ENCODE measurements around the gene THRB. TPM values are rescaled to one million over a fixed set of nuclear protein-coding genes. Genes with fewer than 3 reads are reported as not detected.

Gene THRB
- total RNA-seq, 1 donor, result 0.94 TPM

- H3K4me1 ChIP-seq (ENCODE audit: insufficient read depth, low read length), result no peaks in the 10 kb centered on the region
- no peak overlapping the region for H3K4me3 ChIP-seq (ENCODE audit: low read length)
- no peaks in the 10 kb centered on the region for H3K9me3 ChIP-seq (ENCODE audit: low read depth, low read length)
- no peaks in the 10 kb centered on the region for H3K27me3 ChIP-seq (ENCODE audit: insufficient read depth, low read length)
Measured at GRCh38 chr3:24192469-24193056, 302.1 kb downstream of the THRB start.

GRCh38 chr3:24191801-24192403 is 302.7 kb downstream of the THRB start:
- no peaks in the 10 kb centered on the region for H3K27me3 ChIP-seq (ENCODE audit: insufficient read depth, low read length)
- H3K4me1 ChIP-seq (ENCODE audit: insufficient read depth, low read length), result no peaks in the 10 kb centered on the region
- no peaks in the 10 kb centered on the region for H3K9me3 ChIP-seq (ENCODE audit: low read depth, low read length)
- no peak overlapping the region for H3K4me3 ChIP-seq (ENCODE audit: low read length)

GRCh38 chr3:24190256-24190655 is 304.4 kb downstream of the THRB start:
- Histone ChIP-seq H3K9me3 (ENCODE audit: low read depth, low read length) (no peaks in the 10 kb centered on the region), H3K4me3 (ENCODE audit: low read length) (no peak overlapping the region), H3K27me3 (ENCODE audit: insufficient read depth, low read length) (no peaks in the 10 kb centered on the region), H3K4me1 (ENCODE audit: insufficient read depth, low read length) (no peaks in the 10 kb centered on the region)

- Histone ChIP-seq H3K4me3 (ENCODE audit: low read length) (no peak overlapping the region), H3K9me3 (ENCODE audit: low read depth, low read length) (no peaks in the 10 kb centered on the region), H3K27me3 (ENCODE audit: insufficient read depth, low read length) (no peaks in the 10 kb centered on the region), H3K4me1 (ENCODE audit: insufficient read depth, low read length) (no peaks in the 10 kb centered on the region)
Measured at GRCh38 chr3:24185738-24186384, 308.8 kb downstream of the THRB start.

GRCh38 chr3:24184528-24185176 is 310.0 kb downstream of the THRB start:
- Histone ChIP-seq H3K9me3 (ENCODE audit: low read depth, low read length) (no peaks in the 10 kb centered on the region), H3K4me3 (ENCODE audit: low read length) (no peak overlapping the region), H3K4me1 (ENCODE audit: insufficient read depth, low read length) (no peaks in the 10 kb centered on the region), H3K27me3 (ENCODE audit: insufficient read depth, low read length) (no peaks in the 10 kb centered on the region)

GRCh38 chr3:24182756-24183155 is 311.9 kb downstream of the THRB start:
- Histone ChIP-seq H3K4me3 (ENCODE audit: low read length) (no peak overlapping the region), H3K9me3 (ENCODE audit: low read depth, low read length) (no peaks in the 10 kb centered on the region), H3K4me1 (ENCODE audit: insufficient read depth, low read length) (no peaks in the 10 kb centered on the region), H3K27me3 (ENCODE audit: insufficient read depth, low read length) (no peaks in the 10 kb centered on the region)

- Histone ChIP-seq H3K4me1 (ENCODE audit: insufficient read depth, low read length) (no peaks in the 10 kb centered on the region), H3K4me3 (ENCODE audit: low read length) (no peak overlapping the region), H3K9me3 (ENCODE audit: low read depth, low read length) (no peaks in the 10 kb centered on the region), H3K27me3 (ENCODE audit: insufficient read depth, low read length) (no peaks in the 10 kb centered on the region)
Measured at GRCh38 chr3:24181256-24181655, 313.4 kb downstream of the THRB start.

- H3K4me1 ChIP-seq (ENCODE audit: insufficient read depth, low read length), result no peaks in the 10 kb centered on the region
- no peaks in the 10 kb centered on the region for H3K27me3 ChIP-seq (ENCODE audit: insufficient read depth, low read length)
- no peaks in the 10 kb centered on the region for H3K9me3 ChIP-seq (ENCODE audit: low read depth, low read length)
Measured at GRCh38 chr3:24180616-24181015, 314.0 kb downstream of the THRB start.

GRCh38 chr3:24177201-24177600 is 317.4 kb downstream of the THRB start:
- Histone ChIP-seq H3K9me3 (ENCODE audit: low read depth, low read length) (no peaks in the 10 kb centered on the region), H3K4me1 (ENCODE audit: insufficient read depth, low read length) (no peaks in the 10 kb centered on the region), H3K4me3 (ENCODE audit: low read length) (no peak overlapping the region), H3K27me3 (ENCODE audit: insufficient read depth, low read length) (no peaks in the 10 kb centered on the region)

More at GRCh38 chr3:24180616-24181015, 314.0 kb downstream of the THRB start:
- no peak overlapping the region for H3K4me3 ChIP-seq (ENCODE audit: low read length)

- Histone ChIP-seq H3K4me3 (ENCODE audit: low read length) (no peak overlapping the region), H3K27me3 (ENCODE audit: insufficient read depth, low read length) (no peaks in the 10 kb centered on the region), H3K9me3 (ENCODE audit: low read depth, low read length) (no peaks in the 10 kb centered on the region), H3K4me1 (ENCODE audit: insufficient read depth, low read length) (no peaks in the 10 kb centered on the region)
Measured at GRCh38 chr3:24174614-24175013, 320.0 kb downstream of the THRB start.

- Histone ChIP-seq H3K27me3 (ENCODE audit: insufficient read depth, low read length) (no peaks in the 10 kb centered on the region), H3K9me3 (ENCODE audit: low read depth, low read length) (no peaks in the 10 kb centered on the region), H3K4me3 (ENCODE audit: low read length) (no peak overlapping the region), H3K4me1 (ENCODE audit: insufficient read depth, low read length) (no peaks in the 10 kb centered on the region)
Measured at GRCh38 chr3:24168977-24169376, 325.7 kb downstream of the THRB start.

- Histone ChIP-seq H3K27me3 (ENCODE audit: insufficient read depth, low read length) (no peaks in the 10 kb centered on the region), H3K9me3 (ENCODE audit: low read depth, low read length) (no peaks in the 10 kb centered on the region), H3K4me3 (ENCODE audit: low read length) (no peak overlapping the region), H3K4me1 (ENCODE audit: insufficient read depth, low read length) (no peaks in the 10 kb centered on the region)
Measured at GRCh38 chr3:24167429-24167828, 327.2 kb downstream of the THRB start.

GRCh38 chr3:24166515-24166914 is 328.1 kb downstream of the THRB start:
- Histone ChIP-seq H3K27me3 (ENCODE audit: insufficient read depth, low read length) (no peaks in the 10 kb centered on the region), H3K9me3 (ENCODE audit: low read depth, low read length) (no peaks in the 10 kb centered on the region)

GRCh38 chr3:24165603-24165982 is 329.1 kb downstream of the THRB start:
- Histone ChIP-seq H3K9me3 (ENCODE audit: low read depth, low read length) (no peaks in the 10 kb centered on the region), H3K4me1 (ENCODE audit: insufficient read depth, low read length) (no peaks in the 10 kb centered on the region), H3K4me3 (ENCODE audit: low read length) (no peak overlapping the region), H3K27me3 (ENCODE audit: insufficient read depth, low read length) (no peaks in the 10 kb centered on the region)

More at GRCh38 chr3:24166515-24166914, 328.1 kb downstream of the THRB start:
- Histone ChIP-seq H3K4me1 (ENCODE audit: insufficient read depth, low read length) (no peaks in the 10 kb centered on the region), H3K4me3 (ENCODE audit: low read length) (no peak overlapping the region)

- Histone ChIP-seq H3K4me3 (ENCODE audit: low read length) (no peak overlapping the region), H3K9me3 (ENCODE audit: low read depth, low read length) (no peaks in the 10 kb centered on the region), H3K4me1 (ENCODE audit: insufficient read depth, low read length) (no peaks in the 10 kb centered on the region), H3K27me3 (ENCODE audit: insufficient read depth, low read length) (no peaks in the 10 kb centered on the region)
Measured at GRCh38 chr3:24164967-24165602, 329.6 kb downstream of the THRB start.
